HCT116 (cell line): Measurements from ENCODE around the gene LY6G6C. TPM values are rescaled to one million over a fixed set of nuclear protein-coding genes. Genes with fewer than 3 reads are reported as not detected.

Source experiments
- ATAC-seq: fragments of 200-7000 bp; cut with Tn5 transposase; 2 replicates; pipeline ENCODE4 v1.9.1; 2020; ENCODE audit warnings: mild to moderate bottlenecking, moderate library complexity
- BruUV-seq: library from RNA; stranded (reverse); fragments of 400-500 nt; replicated peaks from 2 replicates; lab custom pipeline; 2021; lab: Mats Ljungman, UMichigan
- CTCF ChIA-PET: fragments of 300-600 bp; sonication (Branson Sonifier 250); formaldehyde crosslinking; loops from one replicate; lab custom pipeline; 2021; ENCODE audit warnings: antibody characterized with exemption; lab: Charles Lee
- POLR2A ChIA-PET: fragments of 300-600, 350-600 bp; sonication (Branson Sonifier 250); formaldehyde crosslinking; loops from one replicate; lab custom pipeline; 2021; ENCODE audit warnings: antibody characterized with exemption; lab: Charles Lee
- RAD21 ChIA-PET, 2 experiments: fragments of 300-600 bp; sonication (Branson Sonifier 250); formaldehyde crosslinking; loops; one replicate each; lab custom pipeline; 2023; ENCODE audit warnings: low total read pairs in 2 of 2; ENCODE audit not compliant: uncharacterized antibody in 2 of 2, unreplicated experiment in 2 of 2, low non-redundant PET in 1 of 2; lab: Charles Lee
- DNase-seq: peaks from one replicate; pipeline ENCODE4 v3.0.0-alpha.2; 2010; ENCODE audit warnings: low read depth, low spot score
- H2AFZ ChIP-seq: fragments of 200-600 bp; shearing (Covaris generic), sonication (generic); 2 replicates; pipeline ENCODE4 v1.6.1; 2017; ENCODE audit warnings: low read depth, mixed run types, mixed read lengths, antibody characterized with exemption, low read length; ENCODE audit not compliant: poor library complexity, severe bottlenecking
- H3K27ac ChIP-seq: 2 replicates; pipeline ENCODE4 v1.5.1; 2012; ENCODE audit warnings: low read depth, low read length
- H3K27me3 ChIP-seq: fragments of 200-600 bp; sonication (generic); 2 replicates; pipeline ENCODE4 v1.6.1; 2016; ENCODE audit warnings: mixed run types, low read length, mixed read lengths; ENCODE audit not compliant: insufficient read depth
- H3K36me3 ChIP-seq, 2 experiments: fragments of 200-500 bp in 1 of 2; fragments of 200-600 bp in 1 of 2; sonication (Bioruptor generic) in 1 of 2; sonication (generic) in 1 of 2; 2 replicates each; pipeline versions ENCODE4 v1.5.1 to v1.6.1; 2014 to 2016; ENCODE audit warnings: low read length in 2 of 2, inconsistent platforms in 1 of 2, mixed read lengths in 1 of 2, mixed run types in 1 of 2; ENCODE audit not compliant: insufficient read depth in 2 of 2, control insufficient read depth in 1 of 2
- H3K4me1 ChIP-seq, 2 experiments: fragments of 200-600 bp in 1 of 2; sonication (generic) in 1 of 2; 2 replicates each; pipeline versions ENCODE4 v1.5.1 to v1.6.1; 2012 to 2017; ENCODE audit warnings: low read length in 2 of 2, inconsistent platforms in 1 of 2, mild to moderate bottlenecking in 1 of 2, mixed read lengths in 1 of 2, mixed run types in 1 of 2, moderate library complexity in 1 of 2; ENCODE audit not compliant: insufficient read depth in 2 of 2, control insufficient read depth in 1 of 2
- H3K4me2 ChIP-seq: fragments of 200-600 bp; sonication (generic); 2 replicates; pipeline ENCODE4 v1.6.1; 2017; ENCODE audit warnings: mixed run types, low read length, mixed read lengths
- H3K4me3 ChIP-seq, 2 experiments: fragments of 200-600 bp in 1 of 2; sonication (generic) in 1 of 2; replicated peaks in 1 of 2; 2 replicates each; pipeline ENCODE4 v1.5.1; 2011 to 2016; ENCODE audit warnings: low read length in 2 of 2, control low read depth in 1 of 2, low read depth in 1 of 2, mild to moderate bottlenecking in 1 of 2, mixed read lengths in 1 of 2, mixed run types in 1 of 2
- H3K79me2 ChIP-seq: fragments of 200-600 bp; sonication (generic); 2 replicates; pipeline ENCODE4 v1.6.1; 2017; ENCODE audit warnings: mild to moderate bottlenecking, mixed run types, low read length, moderate library complexity, mixed read lengths; ENCODE audit not compliant: insufficient read depth
- H3K9ac ChIP-seq: fragments of 200-600 bp; sonication (generic); 2 replicates; pipeline ENCODE4 v1.6.1; 2016; ENCODE audit warnings: low read length, mixed read lengths
- H3K9me2 ChIP-seq: fragments of 200-600 bp; sonication (generic), shearing (Covaris generic); 2 replicates; pipeline ENCODE4 v1.6.1; 2017; ENCODE audit warnings: mixed run types, mild to moderate bottlenecking, moderate library complexity; ENCODE audit not compliant: insufficient read depth
- H3K9me3 ChIP-seq, 2 experiments: fragments of 200-500 bp in 1 of 2; fragments of 200-600 bp in 1 of 2; sonication (Bioruptor generic) in 1 of 2; sonication (generic) in 1 of 2; 2 replicates each; pipeline ENCODE4 v1.6.1; 2014 to 2017; ENCODE audit warnings: low read length in 2 of 2, mixed read lengths in 2 of 2, inconsistent platforms in 1 of 2, low read depth in 1 of 2, mild to moderate bottlenecking in 1 of 2, mixed run types in 1 of 2, moderate library complexity in 1 of 2; ENCODE audit not compliant: control insufficient read depth in 1 of 2, insufficient read depth in 1 of 2
- H4K20me1 ChIP-seq: fragments of 200-600 bp; sonication (generic), shearing (Covaris generic); 2 replicates; pipeline ENCODE4 v1.6.1; 2017; ENCODE audit warnings: mixed run types, mild to moderate bottlenecking, moderate library complexity; ENCODE audit not compliant: insufficient read depth
- CTCF ChIP-seq, 3 experiments: fragments of 200-600 bp in 1 of 3; sonication (generic) in 1 of 3; IDR thresholded peaks in 2 of 3; conservative IDR thresholded peaks in 1 of 3; 2 replicates each; pipeline ENCODE4 v1.5.1; 2012 to 2017; ENCODE audit warnings: low read depth in 2 of 3, low read length in 2 of 3, antibody characterized with exemption in 1 of 3, borderline replicate concordance in 1 of 3, control low read depth in 1 of 3, mild to moderate bottlenecking in 1 of 3, mixed read lengths in 1 of 3, mixed run types in 1 of 3, moderate library complexity in 1 of 3; ENCODE audit not compliant: insufficient read depth in 1 of 3
- POLR2AphosphoS5 ChIP-seq: IDR thresholded peaks from 2 replicates; pipeline ENCODE4 v1.6.1; 2011; ENCODE audit warnings: mild to moderate bottlenecking, low read depth, low read length, moderate library complexity
- SIN3A ChIP-seq: IDR thresholded peaks from 2 replicates; pipeline ENCODE4 v1.6.1; 2012; ENCODE audit warnings: low read depth
- SP1 ChIP-seq: IDR thresholded peaks from 2 replicates; pipeline ENCODE4 v1.6.1; 2012; ENCODE audit warnings: low read depth
- intact Hi-C: fragments of 100-400 bp; cut with micrococcal nuclease; formaldehyde crosslinking; loops from 2 replicates; pipeline ENCODE4 v1.10.0; 2022
- total RNA-seq: library from RNA; stranded (reverse); gene quantifications from one replicate; pipeline ENCODE4 v1.2.1, GENCODE V29; 2021; ENCODE audit not compliant: unreplicated experiment
- TF ChIP-seq, protein P1 (sequence below): IDR thresholded peaks from 2 replicates; pipeline ENCODE4 v1.6.1; 2012

The LY6G6C gene
- total RNA-seq, 1 experiment from 2014 or later, result 0.54 TPM

DNA sequence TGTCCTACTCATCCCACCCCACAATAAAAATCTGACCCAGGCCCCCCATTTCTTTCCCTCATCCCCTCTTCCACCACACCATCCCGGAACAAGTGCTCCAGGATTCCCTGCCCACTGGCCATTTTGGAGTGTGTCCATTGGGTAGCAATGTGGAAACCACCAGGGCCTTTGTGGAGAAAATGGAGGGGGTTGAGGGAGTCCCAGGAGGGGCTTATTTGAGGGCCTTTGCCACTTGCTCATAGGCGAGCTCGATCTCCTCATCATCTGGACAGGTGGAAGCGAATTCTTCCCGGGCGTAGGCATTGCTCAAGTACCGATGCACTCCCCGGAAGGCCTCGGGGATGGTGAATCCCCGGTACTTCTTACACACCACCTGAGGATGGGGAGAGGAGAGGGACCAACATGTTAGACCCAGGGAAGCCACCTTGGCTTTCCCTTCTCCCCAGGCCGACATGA is 9.1 kb upstream of the LY6G6C start (continued):
- TF ChIP-seq CTCF (IDR thresholded peaks at IDR 0.05 in 2 of 3, conservative IDR thresholded peaks at IDR 0.05 in 1 of 3; ENCODE audit: borderline replicate concordance in 1 of 3, insufficient read depth in 1 of 3, low read depth in 2 of 3, low read length in 2 of 3) (no peak), SP1 (no peak)
- TF ChIP-seq, all 23 proteins: peak for 0

DNA sequence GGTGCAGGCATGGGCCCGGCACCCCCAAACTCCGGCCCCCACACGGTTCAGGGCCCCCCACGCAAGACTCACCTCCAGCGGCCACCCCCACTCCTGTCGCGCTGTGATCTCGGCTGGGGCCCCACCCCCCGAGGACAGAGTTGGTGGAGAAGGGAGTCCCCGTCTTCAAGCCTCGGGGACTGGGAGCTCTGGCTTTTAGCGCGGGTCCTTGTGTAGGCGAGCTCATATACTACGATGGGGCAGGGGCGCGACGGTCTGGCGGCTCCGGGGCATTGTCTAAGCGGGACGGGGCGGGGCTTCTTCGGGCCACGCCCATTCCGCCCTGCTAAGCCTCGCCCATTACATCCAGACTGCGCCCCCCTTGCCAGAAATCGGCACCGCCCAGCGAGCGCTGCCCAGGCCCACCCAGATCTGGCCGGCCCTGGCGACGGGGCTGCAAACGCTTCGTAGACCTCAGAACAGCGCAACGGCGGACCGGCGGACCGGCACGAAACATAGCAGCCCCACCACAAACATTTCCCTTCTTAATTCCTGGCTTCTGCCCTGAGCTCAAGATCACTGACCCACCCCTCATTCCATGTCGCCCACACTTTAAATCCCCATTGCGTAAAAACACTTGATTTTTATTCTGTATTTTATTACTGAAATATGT is 8.6 kb upstream of the LY6G6C start:
- Histone ChIP-seq H3K4me2 (peak overlapping the region; percentile 98), H3K4me1 (peaks cover 12 to 39% of the 10 kb centered on the region in 2 experiments), H3K27ac (peak overlapping the region; percentile 90), H3K27me3 (no peaks in the 10 kb centered on the region), H3K4me3 (peak overlapping the region; percentile 70 to 72), H3K79me2 (peaks cover 30% of the 10 kb centered on the region), H3K36me3 (peaks cover 28 to 31% of the 10 kb centered on the region in 2 experiments)
- intact Hi-C loops, result loop anchor here (2.0 kb wide), 1 partner anchor 49 kb away; the partner anchor contains the start of gene LY6G5C
- peak; percentile 79 for ATAC-seq
- TF ChIP-seq SIN3A (no peak), POLR2AphosphoS5 (peak; percentile 89)
- TF ChIP-seq, protein P1, sequence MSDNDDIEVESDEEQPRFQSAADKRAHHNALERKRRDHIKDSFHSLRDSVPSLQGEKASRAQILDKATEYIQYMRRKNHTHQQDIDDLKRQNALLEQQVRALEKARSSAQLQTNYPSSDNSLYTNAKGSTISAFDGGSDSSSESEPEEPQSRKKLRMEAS, result no peak
- TF ChIP-seq, all 23 proteins: peak for 1
- POLR2A ChIA-PET, result interaction anchor here (1.4 to 2.2 kb wide), 4 partner anchors 9 to 97 kb away, joined by 5 to 12 read pairs (median 9); partner anchors contain the start of genes ABHD16A, HSPA1B and MSH5
- CTCF ChIA-PET, result interaction anchor here (0.6 to 2.3 kb wide), 5 partner anchors 8 to 132 kb away, joined by 3 to 13 read pairs (median 4); partner anchors contain the start of gene NEU1
- peak overlapping the region; percentile 72 for H3K9ac ChIP-seq
- BruUV-seq, result no TSS peak
- no peaks in the 10 kb centered on the region for H3K9me3 ChIP-seq
- no peak overlapping the region for H2AFZ ChIP-seq
- no peaks in the 10 kb centered on the region; the same call in 1 of the 2 replicates for H4K20me1 ChIP-seq
- peak; percentile 56 for DNase-seq
- RAD21 ChIA-PET, result interaction anchor here in 1 of 2 experiments (0.6 to 0.7 kb wide), 2 partner anchors 19 to 27 kb away, joined by 3 read pairs; partner anchors contain the start of gene ABHD16A
- H3K9me2 ChIP-seq, result no peaks in the 10 kb centered on the region
